SK-N-SH (cell line): Measurements from ENCODE around the gene PPP2R5B.

ENCODE experiments used
- CTCF ChIP-seq: fragments of 200-600 bp; sonication (generic); IDR thresholded peaks from 2 replicates; pipeline ENCODE4 v1.6.1; 2017; ENCODE audit warnings: antibody characterized with exemption, mild to moderate bottlenecking, moderate library complexity
- EP300 ChIP-seq, 2 experiments: IDR thresholded peaks; 2 replicates each; pipeline versions ENCODE4 v1.4.0 to v1.6.1; 2012; ENCODE audit warnings: borderline replicate concordance in 1 of 2, low read depth in 1 of 2, low read length in 1 of 2
- MEF2A ChIP-seq: IDR thresholded peaks from 2 replicates; pipeline ENCODE4 v1.4.0; 2012; ENCODE audit warnings: low read depth, borderline replicate concordance
- TAF1 ChIP-seq: IDR thresholded peaks from 2 replicates; pipeline ENCODE4 v1.6.1; 2012; ENCODE audit warnings: low read depth, mild to moderate bottlenecking, low read length, moderate library complexity, borderline replicate concordance

DNA sequence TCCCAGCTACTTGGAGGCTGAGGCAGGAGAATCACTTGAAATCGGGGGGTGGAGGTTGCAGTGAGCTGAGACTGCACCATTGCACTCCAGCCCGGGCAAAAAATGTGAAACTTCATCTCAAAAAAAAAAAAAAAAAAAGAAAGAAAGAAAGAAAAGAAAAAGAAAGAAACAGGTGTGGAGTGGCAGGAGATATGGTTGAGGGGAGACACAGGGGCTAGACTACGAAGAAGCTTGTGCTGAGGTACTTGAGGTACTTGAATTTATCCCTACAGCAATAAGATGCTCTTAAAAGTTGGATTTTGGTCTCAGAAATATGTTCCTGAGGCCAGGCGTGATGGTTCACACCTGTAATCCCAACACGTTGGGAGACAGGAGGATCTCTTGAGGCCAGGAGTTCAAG, 49.6 kb downstream of the PPP2R5B start:
- TF ChIP-seq CTCF (no peak), TAF1 (no peak), EP300 (IDR thresholded peaks at IDR 0.05; ENCODE audit: borderline replicate concordance in 1 of 2, low read depth in 1 of 2, low read length in 1 of 2) (no peak), MEF2A (no peak)
